Kidney epithelial cell (primary cell): ENCODE measurements around the gene RIPK1. TPM values are rescaled to one million over a fixed set of nuclear protein-coding genes. Genes with fewer than 3 reads are reported as not detected.
"Not testable (repeated sequence)": the region's sequence is repeated elsewhere in the genome, so short reads cannot be mapped to it uniquely, and the experiment has no call there.

ENCODE experiments used
- DNase-seq: peaks from one replicate; pipeline ENCODE4 v3.0.0-alpha.2; 2010; ENCODE audit warnings: low read depth
- H3K27me3 ChIP-seq: 2 replicates; pipeline ENCODE4 v1.6.0; 2011; ENCODE audit warnings: low read length; ENCODE audit not compliant: control insufficient read depth, insufficient read depth
- H3K36me3 ChIP-seq: 2 replicates; pipeline ENCODE4 v1.5.1; 2011; ENCODE audit warnings: low read length; ENCODE audit not compliant: control insufficient read depth, insufficient read depth
- H3K4me3 ChIP-seq: 2 replicates; pipeline ENCODE4 v1.5.1; 2011; ENCODE audit warnings: low read depth, mild to moderate bottlenecking, control low read depth, low read length
- total RNA-seq: library from RNA; depleted of rRNA; stranded (reverse); fragments of >200 nt; gene quantifications from 2 replicates; pipeline ENCODE4 v1.2.3, GENCODE V29; 2015
- TF ChIP-seq, protein P1 (sequence below): IDR thresholded peaks from 2 replicates; pipeline ENCODE4 v1.5.1; 2011; ENCODE audit warnings: mild to moderate bottlenecking, moderate library complexity, low read length, control low read depth, inconsistent platforms; ENCODE audit not compliant: insufficient read depth, poor library complexity, severe bottlenecking

The RIPK1 gene
- total RNA-seq, 1 donor from 2014 or later = 22.6 TPM

DNA sequence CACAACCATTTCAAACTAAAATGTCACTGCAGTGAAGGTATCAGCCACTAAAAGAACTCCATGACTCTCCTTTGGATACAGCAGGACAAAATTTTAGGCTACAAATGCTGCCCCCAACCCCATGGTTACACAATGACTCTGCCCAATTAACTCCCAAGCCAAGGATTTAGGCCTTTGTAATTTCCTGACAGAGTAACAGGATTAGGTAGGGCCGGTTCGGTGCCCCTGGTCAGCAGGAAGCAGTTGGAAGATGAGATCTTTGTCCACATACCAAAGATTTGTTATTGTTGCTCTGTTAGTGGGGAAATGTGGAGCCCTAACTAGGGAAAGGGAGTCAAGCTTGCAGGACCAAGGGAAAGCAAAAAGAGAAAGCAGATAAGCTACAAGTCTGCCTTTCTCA is 26.7 kb upstream of the RIPK1 start:
- no peak overlapping the region for H3K4me3 ChIP-seq
- DNase-seq = no peak

GRCh38 chr6:3045369-3045768 is 22.9 kb upstream of the RIPK1 start:
- TF ChIP-seq, protein P1, sequence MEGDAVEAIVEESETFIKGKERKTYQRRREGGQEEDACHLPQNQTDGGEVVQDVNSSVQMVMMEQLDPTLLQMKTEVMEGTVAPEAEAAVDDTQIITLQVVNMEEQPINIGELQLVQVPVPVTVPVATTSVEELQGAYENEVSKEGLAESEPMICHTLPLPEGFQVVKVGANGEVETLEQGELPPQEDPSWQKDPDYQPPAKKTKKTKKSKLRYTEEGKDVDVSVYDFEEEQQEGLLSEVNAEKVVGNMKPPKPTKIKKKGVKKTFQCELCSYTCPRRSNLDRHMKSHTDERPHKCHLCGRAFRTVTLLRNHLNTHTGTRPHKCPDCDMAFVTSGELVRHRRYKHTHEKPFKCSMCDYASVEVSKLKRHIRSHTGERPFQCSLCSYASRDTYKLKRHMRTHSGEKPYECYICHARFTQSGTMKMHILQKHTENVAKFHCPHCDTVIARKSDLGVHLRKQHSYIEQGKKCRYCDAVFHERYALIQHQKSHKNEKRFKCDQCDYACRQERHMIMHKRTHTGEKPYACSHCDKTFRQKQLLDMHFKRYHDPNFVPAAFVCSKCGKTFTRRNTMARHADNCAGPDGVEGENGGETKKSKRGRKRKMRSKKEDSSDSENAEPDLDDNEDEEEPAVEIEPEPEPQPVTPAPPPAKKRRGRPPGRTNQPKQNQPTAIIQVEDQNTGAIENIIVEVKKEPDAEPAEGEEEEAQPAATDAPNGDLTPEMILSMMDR = no peak

More for the DNA sequence above, 26.7 kb upstream of the RIPK1 start:
- H3K27me3 ChIP-seq = no peaks in the 10 kb centered on the region
- TF ChIP-seq, protein P1 = no peak
- no peaks in the 10 kb centered on the region for H3K36me3 ChIP-seq

GRCh38 chr6:3045777-3046176 is 22.5 kb upstream of the RIPK1 start:
- no peak for DNase-seq
- TF ChIP-seq, protein P1 = no peak
- H3K36me3 ChIP-seq = no peaks in the 10 kb centered on the region
- H3K27me3 ChIP-seq = no peaks in the 10 kb centered on the region
- H3K4me3 ChIP-seq = no peak overlapping the region

More at GRCh38 chr6:3045369-3045768, 22.9 kb upstream of the RIPK1 start:
- no peaks in the 10 kb centered on the region for H3K36me3 ChIP-seq
- no peaks in the 10 kb centered on the region for H3K27me3 ChIP-seq
- H3K4me3 ChIP-seq = no peak overlapping the region
- DNase-seq = no peak

DNA sequence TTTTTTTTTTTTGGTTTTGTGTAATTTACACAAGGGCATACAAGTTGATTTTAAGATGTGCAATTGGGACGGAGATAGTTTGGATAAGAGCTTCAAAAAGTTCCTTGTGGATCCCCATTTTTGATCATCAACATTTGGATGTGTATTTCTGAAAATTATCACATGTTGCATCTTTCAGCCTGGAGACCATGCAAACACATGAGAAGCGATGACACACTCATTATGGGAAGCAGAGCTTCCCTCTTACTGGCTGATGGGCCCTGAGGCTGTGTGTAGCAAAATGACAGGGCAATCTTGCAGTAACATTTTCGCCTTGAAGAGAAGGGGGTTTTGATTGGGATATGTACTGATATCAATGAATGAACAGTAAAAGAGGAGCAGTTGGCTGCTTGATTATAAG is 22.0 kb upstream of the RIPK1 start:
- Histone ChIP-seq H3K36me3 (no peaks in the 10 kb centered on the region), H3K27me3 (no peaks in the 10 kb centered on the region), H3K4me3 (no peak overlapping the region)
- TF ChIP-seq, protein P1 = no peak
- DNase-seq = no peak

DNA sequence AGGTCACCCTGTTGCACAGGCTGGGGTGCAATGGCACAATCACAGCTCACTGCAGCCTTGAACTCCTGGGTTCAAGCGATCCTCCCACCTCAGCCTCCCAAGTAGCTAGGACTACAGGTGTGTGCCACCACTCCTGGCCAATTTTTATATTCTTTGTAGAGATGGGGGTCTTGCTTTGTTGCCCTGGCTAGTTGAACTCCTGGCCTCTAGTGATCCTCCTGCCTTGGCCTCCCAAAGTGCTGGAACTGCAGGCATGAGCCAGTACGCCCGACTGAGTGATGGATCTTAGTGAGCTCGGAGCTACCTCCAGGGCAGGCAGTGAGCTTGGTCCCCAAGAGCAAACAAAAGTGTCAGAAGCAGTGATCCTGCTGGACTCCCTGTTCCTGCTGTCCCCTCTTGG is 20.3 kb upstream of the RIPK1 start:
- not testable (repeated sequence) for DNase-seq, H3K27me3 ChIP-seq, H3K36me3 ChIP-seq, H3K4me3 ChIP-seq

- H3K27me3 ChIP-seq = no peaks in the 10 kb centered on the region
- TF ChIP-seq, protein P1 = no peak
- no peaks in the 10 kb centered on the region for H3K36me3 ChIP-seq
- DNase-seq = no peak
- no peak overlapping the region for H3K4me3 ChIP-seq
Measured at GRCh38 chr6:3052481-3053230, 15.6 kb upstream of the RIPK1 start.
